HG03175 (cell line): ENCODE measurements around the gene PPP6R3.

Experiments
- ATAC-seq: cut with Tn5 transposase; IDR thresholded peaks from one replicate; pipeline ENCODE4 v1.9.1; 2021; ENCODE audit warnings: mild to moderate bottlenecking, moderate library complexity; ENCODE audit not compliant: unreplicated experiment

PPP6R3 gene

DNA sequence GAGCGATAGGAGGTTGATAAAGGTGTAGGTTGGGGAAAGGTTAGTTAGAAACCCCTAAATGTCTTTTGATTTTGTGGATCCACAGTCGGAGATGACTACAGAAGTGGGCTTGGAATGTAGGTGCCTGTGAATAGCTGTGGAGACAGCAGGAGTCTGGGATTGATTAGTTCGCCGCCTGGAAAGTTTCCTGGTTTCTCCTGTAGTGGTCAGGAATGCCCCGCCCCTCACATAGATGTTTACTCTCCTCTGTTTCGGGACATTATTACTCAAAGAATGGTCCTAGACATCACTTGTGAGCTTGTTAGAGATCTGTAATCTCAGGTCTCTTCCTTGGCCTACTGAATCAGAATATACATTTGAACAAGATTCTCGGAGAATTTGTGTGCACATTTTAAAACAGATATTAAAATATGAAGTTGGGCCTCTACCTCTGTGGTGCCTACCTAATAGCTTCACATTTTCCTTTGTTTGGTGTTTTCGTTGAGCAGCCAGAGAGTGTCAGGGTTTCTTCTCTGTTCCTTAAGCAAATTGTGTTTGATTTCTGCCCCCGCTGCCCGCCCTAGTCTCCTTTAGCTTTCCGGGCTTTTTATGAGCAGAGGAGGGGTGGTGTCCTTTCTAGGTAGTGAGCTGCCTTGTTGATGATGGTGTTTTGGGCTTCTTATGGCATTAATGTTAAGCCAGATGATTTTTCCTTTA is 89.4 kb downstream of the PPP6R3 start:
- ATAC-seq = no peak

DNA sequence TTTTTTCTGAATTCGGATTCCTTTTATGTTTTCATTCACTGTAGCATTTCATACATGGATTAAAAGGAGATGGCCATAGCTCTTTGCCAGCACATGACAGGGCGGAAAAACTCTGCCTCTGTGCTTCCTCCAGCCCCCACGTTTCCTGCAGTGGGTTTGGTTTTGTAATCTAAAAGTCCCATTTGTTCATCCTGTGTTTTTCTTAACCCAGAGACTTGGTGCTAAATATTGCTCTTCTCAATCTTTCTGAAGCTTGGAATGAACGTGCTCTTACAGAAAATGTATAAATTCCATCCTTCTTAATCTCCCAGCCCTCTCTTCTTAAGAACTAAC is 89.9 kb downstream of the PPP6R3 start:
- ATAC-seq = no peak

DNA sequence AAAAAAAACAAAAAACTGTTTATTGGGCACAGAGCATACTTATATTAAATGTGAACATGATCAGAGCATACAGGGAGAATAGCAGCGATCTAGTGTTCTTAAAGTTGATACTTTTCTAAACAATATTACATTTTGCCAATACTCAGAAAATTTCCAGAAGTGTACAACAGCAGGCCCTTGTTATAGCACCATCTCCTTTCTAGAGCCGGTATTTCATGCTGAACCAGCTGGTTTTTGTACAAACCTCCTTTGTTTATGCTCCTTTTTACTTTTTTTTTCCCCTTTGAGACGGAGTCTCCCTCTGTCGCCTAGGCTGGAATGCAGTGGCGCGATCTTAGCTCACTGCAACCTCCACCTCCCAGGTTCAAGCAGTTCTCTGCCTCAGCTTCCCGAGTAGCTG is 90.7 kb downstream of the PPP6R3 start:
- ATAC-seq = no peak

DNA sequence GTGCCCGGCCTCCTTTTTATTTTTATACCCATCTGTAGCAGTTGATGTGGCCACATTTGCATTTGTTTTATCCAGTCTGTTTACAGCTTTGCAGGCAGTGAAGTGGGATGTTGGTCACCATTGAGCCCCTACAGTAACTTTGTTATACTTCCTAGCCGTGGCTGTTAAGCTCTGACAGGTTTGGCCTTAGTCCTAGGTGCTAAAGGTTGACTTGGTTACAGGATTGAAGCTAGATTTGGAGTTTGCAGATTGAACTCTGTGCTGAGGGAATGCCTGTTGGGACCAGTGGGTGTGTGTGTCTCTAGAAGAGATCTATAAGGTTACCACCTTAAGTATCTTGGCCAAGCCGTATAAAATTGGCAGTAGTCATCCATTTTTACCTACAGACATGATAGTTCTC is 91.2 kb downstream of the PPP6R3 start:
- no peak for ATAC-seq

DNA sequence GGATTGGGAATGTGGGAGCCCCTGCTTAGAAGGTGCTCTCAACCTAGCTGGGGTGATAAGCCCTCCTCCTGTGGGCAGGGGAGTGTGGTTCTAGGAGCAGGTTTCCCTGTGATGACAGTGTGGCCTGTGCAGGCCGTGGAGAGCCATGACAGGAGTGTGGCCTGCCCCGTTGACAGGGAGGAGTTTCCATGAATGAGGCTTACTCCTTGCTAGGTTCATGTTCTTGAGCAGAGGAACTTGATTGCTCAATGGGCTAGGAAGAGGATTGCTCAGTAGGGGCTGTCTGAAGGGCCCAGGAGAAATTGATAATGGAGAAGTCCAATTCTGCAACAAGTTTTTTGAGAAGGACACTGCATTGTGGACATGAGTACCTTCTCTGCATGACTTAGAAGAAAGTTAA is 92.0 kb downstream of the PPP6R3 start:
- no peak for ATAC-seq

DNA sequence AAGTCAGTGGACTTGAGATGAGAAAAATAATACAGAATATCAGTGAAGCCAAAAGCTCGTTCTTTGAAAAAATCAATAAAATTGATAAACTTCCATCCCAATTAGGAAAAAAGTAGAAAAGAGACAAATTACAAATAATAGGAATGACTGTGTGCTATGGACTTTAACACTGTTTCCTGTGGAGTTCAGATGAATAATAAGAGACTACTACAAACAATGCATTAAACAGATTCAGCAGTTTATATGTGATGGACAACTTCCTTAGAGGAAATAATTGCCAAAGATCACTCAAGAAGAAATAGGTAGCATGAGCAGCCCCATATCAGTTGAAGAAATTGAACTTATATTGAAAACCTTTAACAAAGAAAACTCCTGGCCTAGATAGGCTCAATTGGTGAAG is 99.7 kb downstream of the PPP6R3 start:
- ATAC-seq = no peak

GRCh38 chr11:68563454-68563853 is 102.9 kb downstream of the PPP6R3 start:
- no peak for ATAC-seq

DNA sequence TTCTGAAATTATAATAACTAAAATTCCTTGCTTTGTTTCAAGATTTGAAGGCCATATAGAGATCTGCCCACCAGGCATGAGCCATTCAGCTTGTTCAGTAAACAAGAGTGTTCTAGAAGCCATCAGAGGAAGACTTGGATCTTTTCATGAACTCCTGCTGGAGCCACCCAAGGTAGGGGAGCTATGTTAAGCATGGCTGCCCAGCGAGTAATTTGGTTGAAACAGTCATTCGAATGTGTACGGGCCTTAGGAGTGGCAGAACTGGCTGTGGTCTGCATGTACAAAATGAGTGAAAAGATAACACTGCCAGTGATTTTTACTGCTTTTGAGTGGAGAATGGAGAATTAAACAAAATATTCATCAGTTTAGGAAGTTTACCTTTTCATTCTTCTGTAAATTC is 103.7 kb downstream of the PPP6R3 start:
- no peak for ATAC-seq

DNA sequence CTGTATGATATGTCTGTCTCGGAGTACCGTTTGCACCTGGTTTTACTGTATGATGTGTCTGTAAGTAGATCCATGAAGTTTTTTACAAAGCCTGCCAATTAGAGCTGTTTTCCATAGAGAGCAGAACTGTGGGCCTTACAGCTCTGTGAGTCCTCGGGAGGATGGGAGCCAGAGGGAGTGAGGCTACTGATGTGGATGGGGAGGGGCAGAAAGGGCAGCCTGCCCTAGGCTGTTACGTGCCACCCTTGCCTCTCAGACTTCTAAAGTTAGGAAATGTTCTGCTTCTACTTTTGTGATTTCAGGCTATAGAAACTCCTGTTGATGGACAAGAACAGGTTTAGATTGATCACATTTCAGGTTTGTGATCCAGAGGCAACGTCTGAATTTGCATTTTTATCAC is 105.2 kb downstream of the PPP6R3 start:
- ATAC-seq = no peak

GRCh38 chr11:68567553-68567952 is 107.0 kb downstream of the PPP6R3 start:
- ATAC-seq = no peak

- ATAC-seq = no peak
Observed at GRCh38 chr11:68569357-68569756, 108.8 kb downstream of the PPP6R3 start.

DNA sequence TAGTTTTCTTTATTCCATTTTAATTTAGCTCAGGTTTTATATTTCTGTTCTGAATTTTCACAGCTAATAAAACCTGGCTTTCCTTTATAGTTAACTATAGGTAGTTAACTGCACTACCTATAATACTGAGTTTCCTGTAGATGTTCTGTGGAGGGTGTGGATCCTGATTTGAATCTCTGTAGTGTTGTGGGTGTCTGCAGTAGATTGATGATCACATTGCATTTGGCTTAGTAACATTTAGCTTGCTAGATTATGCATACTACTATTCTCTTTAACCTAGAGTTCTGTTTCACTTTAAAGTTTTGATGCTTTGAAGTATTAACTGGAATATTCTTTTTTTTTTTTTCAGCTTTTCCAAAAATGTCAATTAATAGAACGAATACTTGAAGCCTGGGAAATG is 110.1 kb downstream of the PPP6R3 start:
- ATAC-seq = no peak

- no peak for ATAC-seq
Observed at GRCh38 chr11:68574308-68574707, 113.8 kb downstream of the PPP6R3 start.

DNA sequence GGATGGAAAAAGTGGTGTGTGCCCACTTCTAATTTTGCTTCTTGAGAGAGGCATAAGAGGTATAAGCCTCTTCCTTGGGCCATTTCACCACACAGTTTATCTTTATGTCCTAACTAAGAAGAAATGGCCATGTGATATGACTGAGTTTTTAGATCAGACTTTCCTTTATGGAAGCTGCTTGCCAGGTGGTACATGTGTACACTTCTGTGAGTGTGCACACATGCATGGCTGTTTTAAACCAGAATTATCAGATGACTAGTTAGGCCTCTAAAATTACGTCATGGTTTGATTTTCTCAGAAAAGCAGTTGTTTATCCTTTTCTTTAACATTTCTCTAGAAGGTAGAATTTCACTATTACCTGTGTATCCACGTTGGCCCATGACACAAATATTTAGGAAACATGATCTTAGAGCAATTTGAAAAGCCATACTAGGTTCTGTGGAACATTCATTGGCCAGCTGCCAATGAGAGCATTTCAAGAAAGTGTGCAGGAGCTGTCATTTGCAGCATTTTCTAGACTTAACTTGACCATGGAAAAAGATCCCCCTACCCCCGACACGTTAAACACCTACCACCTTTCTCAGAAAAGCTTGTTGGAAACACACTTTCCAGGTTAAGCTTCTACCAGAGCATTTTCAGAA is 114.6 kb downstream of the PPP6R3 start:
- no peak for ATAC-seq

- no peak for ATAC-seq
Observed at GRCh38 chr11:68579455-68579854, 118.9 kb downstream of the PPP6R3 start.

- no peak for ATAC-seq
Observed at GRCh38 chr11:68581439-68581838, 120.9 kb downstream of the PPP6R3 start.

GRCh38 chr11:68581901-68582300 is 121.3 kb downstream of the PPP6R3 start:
- ATAC-seq = no peak

DNA sequence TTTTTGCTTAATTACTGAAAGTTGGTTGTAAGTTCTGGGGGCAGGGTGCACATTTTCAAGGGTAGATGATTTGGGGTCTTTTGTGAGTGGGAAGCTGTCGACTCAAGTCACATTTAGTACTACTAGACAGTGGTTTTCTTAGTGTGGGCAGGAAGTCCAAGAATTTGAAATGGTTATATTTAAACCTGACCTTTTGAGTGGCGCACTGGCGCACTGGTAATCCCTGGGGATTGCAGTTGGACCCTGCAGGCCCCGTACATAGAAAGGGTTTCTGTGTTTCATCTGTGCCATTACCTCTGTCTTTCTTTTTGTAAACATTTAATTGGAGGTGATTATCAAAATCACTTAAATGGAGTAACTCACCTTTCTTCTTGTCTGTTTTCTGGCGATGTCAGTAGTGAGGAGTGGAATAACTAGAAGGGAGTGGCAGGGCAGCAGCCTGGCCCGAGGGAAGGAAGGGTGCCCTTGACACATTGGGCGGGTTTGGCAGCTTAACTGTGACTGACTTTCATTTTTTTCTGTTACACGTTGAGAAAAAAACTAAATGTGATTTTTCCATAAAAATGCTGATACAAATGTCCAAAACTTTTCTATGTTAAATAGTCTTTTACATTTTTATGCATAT is 122.0 kb downstream of the PPP6R3 start:
- ATAC-seq = no peak

DNA sequence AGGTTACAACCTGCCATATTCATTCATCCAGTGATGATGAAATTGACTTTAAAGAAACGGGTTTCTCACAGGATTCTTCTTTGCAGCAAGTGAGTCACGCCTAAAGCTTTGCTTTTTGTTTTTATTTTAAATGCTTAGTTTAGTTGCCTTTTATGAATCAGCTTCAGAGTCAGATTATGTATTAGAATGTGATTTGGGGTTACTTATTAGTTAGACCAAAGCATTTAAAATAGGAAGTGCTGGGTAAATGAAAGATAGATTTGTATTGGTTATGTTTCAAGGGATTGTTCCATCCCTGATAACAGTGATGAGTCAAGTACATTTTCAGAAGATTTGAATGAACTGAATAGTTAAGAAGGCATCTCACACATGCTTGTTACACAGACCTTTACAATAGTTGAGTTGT is 122.5 kb downstream of the PPP6R3 start:
- ATAC-seq = no peak

GRCh38 chr11:68584097-68584496 is 123.5 kb downstream of the PPP6R3 start:
- no peak for ATAC-seq

GRCh38 chr11:68584991-68585524 is 124.5 kb downstream of the PPP6R3 start:
- no peak for ATAC-seq

DNA sequence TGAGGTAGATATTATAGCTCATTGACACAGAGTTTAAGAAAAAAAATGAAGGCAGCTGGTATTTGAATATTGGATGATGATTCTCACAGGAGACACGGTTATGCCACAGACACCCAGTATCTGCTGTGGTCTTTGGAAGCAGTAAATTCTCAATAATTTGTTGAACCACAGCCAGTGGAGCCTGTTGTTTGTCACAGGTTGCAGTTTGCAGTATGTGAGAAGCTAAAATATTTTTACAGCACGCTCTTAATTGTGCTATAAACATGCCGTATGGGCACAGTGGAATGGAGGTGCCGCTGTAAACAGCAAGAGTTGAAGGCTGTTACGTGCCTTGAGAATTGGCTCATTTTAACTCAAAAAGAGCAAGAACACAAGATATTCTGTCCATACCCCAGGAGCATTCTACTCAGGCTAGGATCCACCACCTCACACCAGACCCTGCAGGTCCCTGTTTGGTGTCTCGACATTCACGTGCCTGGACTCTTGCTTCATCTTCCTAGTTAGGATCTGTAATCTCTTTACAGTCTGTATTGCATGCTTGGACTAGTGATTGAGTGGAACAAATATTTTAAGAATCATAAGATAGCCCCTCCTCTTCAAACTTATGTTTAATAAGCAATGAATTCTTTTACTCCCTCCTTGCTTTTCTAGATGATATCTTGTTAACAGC is 129.1 kb downstream of the PPP6R3 start:
- no peak for ATAC-seq
